CD1c-positive myeloid dendritic cell (primary cell): ENCODE results near the gene RAB11FIP3.
A peak's percentile ranks its signal among the peaks of the same experiment; 100 is the strongest.
"Not testable (repeated sequence)": the region's sequence is repeated elsewhere in the genome, so short reads cannot be mapped to it uniquely, and the experiment has no call there.

Experiments
- DNase-seq: peaks from one replicate; pipeline ENCODE4 v3.0.0-alpha.2; 2016; ENCODE audit errors: extremely low spot score

RAB11FIP3 gene

DNA sequence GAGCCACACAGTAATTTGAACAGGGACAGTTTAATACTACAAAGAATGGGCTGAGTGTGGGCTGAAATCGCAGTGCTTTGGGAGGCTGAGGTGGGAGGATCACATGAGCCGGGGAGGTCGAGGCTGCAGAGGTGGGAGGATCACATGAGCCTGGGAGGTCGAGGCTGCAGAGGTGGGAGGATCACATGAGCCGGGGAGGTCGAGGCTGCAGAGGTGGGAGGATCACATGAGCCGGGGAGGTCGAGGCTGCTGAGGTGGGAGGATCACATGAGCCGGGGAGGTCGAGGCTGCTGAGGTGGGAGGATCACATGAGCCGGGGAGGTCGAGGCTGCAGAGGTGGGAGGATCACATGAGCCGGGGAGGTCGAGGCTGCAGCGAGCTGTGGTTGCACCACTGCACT is 69.2 kb downstream of the RAB11FIP3 start:
- not testable (repeated sequence) for DNase-seq

- DNase-seq, result peak; percentile 19
Observed at GRCh38 chr16:495127-495748, 69.8 kb downstream of the RAB11FIP3 start.

DNA sequence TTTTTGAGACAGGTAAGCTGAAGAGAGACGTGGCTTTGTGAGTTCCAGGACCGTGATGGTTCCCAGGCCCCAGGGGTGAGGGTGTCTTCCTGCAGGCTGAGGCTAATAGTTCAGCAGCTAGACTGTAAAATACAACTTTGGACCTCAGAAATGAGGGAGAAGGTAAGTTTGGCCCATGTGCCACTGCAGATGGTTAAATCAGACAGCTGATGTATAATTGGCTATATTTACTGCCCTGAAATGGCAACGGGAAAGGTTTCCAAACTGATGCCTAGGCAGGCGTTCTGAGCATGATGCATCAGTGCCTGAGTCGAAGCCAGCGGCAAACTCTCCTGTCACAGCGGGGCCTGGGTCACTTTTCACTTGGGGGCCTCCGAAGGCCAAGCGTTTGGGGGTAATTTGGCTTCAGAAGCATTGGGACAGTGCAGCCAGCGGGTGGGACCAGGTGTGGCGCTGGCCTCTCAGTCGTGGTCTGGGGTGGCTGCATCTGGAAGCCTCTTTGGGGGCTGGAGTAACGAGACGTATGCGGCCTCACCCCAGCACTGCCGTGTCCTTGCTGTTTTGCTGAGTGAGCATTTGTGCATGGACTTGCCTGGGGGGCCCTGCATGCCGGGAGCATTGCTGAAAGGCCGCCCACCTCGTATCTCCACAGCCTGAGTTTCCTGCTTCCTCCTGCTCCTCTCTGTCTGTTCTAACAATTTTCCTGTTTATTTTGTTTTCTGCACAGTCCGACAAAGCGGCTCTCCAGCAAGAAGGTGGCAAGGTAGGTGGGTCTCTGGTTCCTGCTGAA is 70.8 kb downstream of the RAB11FIP3 start:
- no peak for DNase-seq

DNA sequence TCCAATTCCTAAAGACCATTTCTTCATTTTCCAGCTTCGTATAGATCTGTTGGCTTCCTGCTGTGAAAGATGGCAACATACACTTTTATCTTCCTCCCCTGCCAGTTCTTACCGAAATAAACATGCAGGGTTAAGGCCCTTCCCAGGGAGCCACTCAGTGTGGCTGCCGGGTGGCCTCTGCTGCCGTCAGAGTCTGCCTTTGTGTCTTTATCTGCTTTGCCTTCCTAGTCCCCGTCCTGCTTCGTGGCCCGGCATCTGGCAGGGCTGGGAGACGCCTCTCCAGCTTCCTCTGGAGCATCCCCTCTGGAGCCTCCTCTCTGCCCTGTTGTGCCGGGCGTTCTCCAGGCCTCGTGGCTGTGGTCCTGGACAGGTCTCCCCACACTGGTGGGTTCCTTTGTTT is 71.8 kb downstream of the RAB11FIP3 start:
- DNase-seq, result no peak

GRCh38 chr16:499924-500323 is 74.5 kb downstream of the RAB11FIP3 start:
- no peak for DNase-seq

GRCh38 chr16:500709-501108 is 75.3 kb downstream of the RAB11FIP3 start:
- no peak for DNase-seq

DNA sequence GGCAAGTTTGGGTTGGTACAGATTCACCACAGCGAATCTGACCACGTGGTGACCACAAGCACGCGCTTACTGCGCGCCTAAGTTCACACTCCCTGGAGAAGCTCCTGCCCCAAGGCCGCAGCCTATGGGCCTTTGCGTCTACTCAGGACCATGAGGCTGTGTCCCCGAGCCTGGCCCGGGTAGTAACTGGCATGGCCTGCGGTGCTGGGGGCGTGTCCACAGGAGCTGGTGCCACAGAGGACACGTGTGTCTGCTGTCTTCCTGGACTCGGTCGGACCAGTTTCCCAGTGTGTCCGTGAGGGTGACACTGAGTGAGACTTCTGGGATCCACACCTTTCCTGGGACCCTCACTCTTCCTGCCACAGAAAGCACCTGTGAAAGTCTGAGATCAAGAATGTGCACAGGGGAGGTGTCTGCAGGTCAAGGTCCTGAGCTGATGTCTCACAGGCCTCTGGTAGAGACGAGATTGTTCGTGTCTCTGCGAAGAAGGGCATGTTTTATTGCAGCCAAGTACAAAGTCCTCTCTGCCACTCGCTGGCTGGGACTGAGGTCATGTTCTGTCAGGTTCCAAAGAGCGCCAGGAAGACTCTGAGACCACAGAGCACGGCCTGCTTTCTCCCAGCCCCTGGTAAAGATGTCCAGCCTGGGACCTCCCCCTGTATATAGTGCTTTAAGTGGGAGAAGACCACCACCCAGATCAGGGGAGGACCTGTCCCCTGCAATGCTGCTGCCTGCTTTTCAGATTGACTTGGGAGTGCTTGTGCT is 76.9 kb downstream of the RAB11FIP3 start:
- no peak for DNase-seq

GRCh38 chr16:503150-504071 is 78.0 kb downstream of the RAB11FIP3 start:
- DNase-seq, result no peak

GRCh38 chr16:505479-506245 is 80.2 kb downstream of the RAB11FIP3 start:
- peak; percentile 11 for DNase-seq

DNA sequence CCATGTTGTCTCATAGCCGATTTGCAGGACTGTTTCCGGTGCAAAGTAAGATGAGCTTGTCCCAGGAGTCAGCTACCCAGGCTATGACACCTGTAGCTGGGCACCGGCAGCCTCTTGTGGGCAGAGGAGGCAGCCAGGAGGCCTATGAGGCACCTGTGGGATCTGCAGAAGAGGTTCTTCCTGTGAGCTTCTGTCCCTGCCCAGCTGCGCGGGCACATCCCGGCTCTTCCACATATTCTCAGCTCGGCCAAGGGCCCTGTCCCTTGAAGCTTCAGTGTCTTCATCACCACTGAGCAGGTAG is 80.7 kb downstream of the RAB11FIP3 start:
- no peak for DNase-seq

- not testable (repeated sequence) for DNase-seq
Observed at GRCh38 chr16:507527-507926, 82.1 kb downstream of the RAB11FIP3 start.

- no peak for DNase-seq
Observed at GRCh38 chr16:507996-508395, 82.5 kb downstream of the RAB11FIP3 start.

DNA sequence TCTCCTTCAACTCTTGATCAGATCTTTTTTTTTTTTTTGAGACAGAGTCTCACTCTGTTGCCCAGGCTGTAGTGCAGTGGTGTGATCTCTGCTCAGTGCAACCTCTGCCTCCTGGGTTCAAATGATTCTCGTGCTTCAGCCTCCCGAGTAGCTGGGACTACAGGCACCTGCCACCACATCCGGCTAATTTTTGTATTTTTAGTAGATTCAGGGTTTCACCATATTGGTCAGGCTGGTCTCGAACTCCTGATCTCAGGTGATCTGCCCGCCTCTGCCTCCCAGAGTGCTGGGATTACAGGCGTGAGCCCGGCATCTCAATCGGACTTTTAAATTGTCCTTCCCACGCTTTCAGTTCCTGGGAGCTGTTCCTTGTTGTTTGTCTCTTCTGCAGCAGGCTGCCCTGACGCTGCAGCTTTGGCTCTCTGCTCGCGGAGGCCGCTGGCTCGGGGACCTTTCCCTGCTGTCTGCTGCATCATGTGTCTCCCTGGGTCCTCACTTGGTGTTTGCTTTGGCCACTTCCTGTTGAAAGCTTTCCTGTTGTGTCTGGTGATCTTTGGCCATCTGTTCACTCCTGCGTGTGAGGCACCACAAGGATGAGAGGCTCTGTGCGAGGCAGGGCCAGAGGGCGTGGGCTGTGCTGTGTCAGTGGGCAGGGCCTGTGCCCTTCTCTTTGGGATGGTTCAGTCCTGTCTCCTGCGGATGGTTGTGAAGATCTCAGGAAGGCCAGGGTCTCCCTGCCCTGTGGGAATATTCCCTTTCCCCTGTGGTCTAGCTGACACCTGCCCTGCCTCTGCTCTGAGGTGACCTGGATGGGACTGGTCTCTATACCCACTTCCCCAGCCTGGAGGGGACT is 83.7 kb downstream of the RAB11FIP3 start:
- DNase-seq, result peak; percentile 21

GRCh38 chr16:510066-510825 is 84.8 kb downstream of the RAB11FIP3 start:
- DNase-seq, result no peak

DNA sequence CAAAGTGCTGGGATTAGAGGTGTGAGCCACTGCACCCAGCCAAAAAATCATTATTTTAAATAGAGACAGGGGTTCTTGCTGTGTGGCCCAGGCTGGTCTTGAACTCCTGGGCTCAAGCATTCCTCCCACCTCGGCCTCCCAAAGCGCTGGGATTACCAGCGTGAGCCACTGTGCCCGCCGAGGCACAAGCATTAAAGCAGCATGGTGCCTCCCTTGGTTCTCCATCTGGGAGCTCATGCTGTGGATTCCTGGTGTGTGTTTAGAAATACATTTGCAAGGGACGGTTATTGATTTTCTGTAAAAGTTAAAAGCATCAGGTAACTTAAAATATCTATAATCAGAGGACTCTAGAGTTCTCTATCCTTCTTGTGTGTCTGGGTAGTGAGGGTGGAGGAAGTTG is 87.4 kb downstream of the RAB11FIP3 start:
- no peak for DNase-seq

GRCh38 chr16:513950-514349 is 88.5 kb downstream of the RAB11FIP3 start:
- no peak for DNase-seq

- DNase-seq, result no peak
Observed at GRCh38 chr16:515175-515938, 89.9 kb downstream of the RAB11FIP3 start.

- no peak for DNase-seq
Observed at GRCh38 chr16:515939-516226, 90.4 kb downstream of the RAB11FIP3 start.

- no peak for DNase-seq
Observed at GRCh38 chr16:516301-516700, 90.9 kb downstream of the RAB11FIP3 start.
